DND-41 (cell line): Measurements from ENCODE around the gene NCOR1.

Experiments
- CTCF ChIP-seq: IDR thresholded peaks from 2 replicates; pipeline ENCODE4 v1.5.1; 2012; ENCODE audit warnings: borderline replicate concordance, low read length, moderate library complexity, mild to moderate bottlenecking; ENCODE audit not compliant: poor library complexity, severe bottlenecking; ENCODE audit errors: extremely low read depth
- EZH2 ChIP-seq: IDR thresholded peaks from 3 replicates; pipeline ENCODE4 v1.6.1; 2012; ENCODE audit warnings: borderline replicate concordance, low read depth, mild to moderate bottlenecking, moderate library complexity, low read length, inconsistent platforms; ENCODE audit not compliant: severe bottlenecking

DNA sequence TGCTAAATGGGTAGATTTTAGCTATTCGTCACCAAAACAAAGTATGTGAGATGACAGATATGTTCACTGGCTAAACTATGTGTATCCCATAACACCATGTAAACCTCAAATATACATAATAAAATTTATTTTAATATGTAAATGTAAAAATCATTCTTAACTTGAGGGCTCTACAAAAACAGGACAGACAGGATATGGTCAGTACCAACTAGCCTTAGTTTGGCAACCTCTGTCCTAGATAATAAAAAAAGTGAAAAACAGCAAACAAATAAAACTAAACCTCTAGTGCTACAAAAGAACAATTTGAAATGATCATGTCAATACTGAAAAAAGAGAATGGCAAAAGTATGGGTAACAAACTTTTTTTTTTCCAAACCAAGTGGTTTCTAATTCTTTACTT is 33.8 kb downstream of the NCOR1 start:
- TF ChIP-seq CTCF (no peak), EZH2 (no peak)
